MG63 (cell line): ENCODE results near the gene TP73. TPM values are rescaled to one million over a fixed set of nuclear protein-coding genes. Genes with fewer than 3 reads are reported as not detected.

ENCODE experiments used
- DNase-seq: peaks from one replicate; pipeline ENCODE4 v3.0.0-alpha.2; 2020
- H3K27me3 ChIP-seq: fragments of 250-450 bp; sonication (Bioruptor Pico); 2 replicates; pipeline ENCODE4 v1.5.1; 2020; ENCODE audit warnings: mild to moderate bottlenecking, moderate library complexity
- H3K36me3 ChIP-seq: fragments of 250-450 bp; sonication (Bioruptor Pico); 2 replicates; pipeline ENCODE4 v1.5.1; 2020; ENCODE audit warnings: mild to moderate bottlenecking, moderate library complexity
- H3K4me3 ChIP-seq: fragments of 250-450 bp; sonication (Bioruptor Pico); 2 replicates; pipeline ENCODE4 v1.5.1; 2020; ENCODE audit warnings: mild to moderate bottlenecking, moderate library complexity
- H3K9me3 ChIP-seq: fragments of 250-450 bp; sonication (Bioruptor Pico); 2 replicates; pipeline ENCODE4 v1.5.1; 2020; ENCODE audit warnings: mild to moderate bottlenecking, moderate library complexity
- total RNA-seq: library from RNA; depleted of rRNA; stranded (reverse); fragments of >200 nt; shearing (Covaris generic); gene quantifications from 2 replicates; pipeline ENCODE4 v1.2.3, GENCODE V29; 2014; ENCODE audit warnings: low replicate concordance

Gene TP73
- total RNA-seq, 1 experiment from 2014 or later, result 3.1 TPM

DNA sequence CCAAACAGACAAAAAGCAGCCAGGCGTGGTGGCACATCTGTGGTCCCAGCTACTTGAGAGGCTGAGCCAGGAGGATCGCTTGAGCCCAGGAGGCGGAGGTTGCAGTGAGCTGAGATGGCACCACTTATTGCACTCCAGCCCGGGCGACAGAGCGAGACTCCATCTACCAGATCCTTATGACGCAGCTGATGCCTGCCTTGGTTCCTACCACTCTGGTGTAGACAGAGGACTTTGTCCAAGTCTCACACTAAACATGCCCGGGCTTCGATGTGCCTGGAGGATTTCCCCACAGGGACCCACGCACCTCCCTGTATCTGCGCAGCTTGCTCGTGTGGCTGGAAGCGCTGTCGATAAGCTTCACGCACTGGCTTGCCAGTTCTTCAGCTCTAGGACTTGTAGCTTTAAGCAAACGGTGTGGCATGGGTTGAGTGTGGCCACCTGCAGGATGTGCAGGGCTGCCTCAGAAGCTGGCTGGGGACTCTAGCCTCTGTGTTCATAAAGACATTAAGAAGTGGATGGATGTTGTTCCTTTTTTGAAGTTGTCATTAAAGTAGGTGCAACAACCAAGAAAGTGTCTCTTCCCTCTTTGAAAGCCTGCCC is 22.7 kb upstream of the TP73 start:
- H3K36me3 ChIP-seq, result peaks cover 9% of the 10 kb centered on the region
- no peaks in the 10 kb centered on the region for H3K9me3 ChIP-seq
- no peaks in the 10 kb centered on the region for H3K27me3 ChIP-seq
- H3K4me3 ChIP-seq, result no peak overlapping the region
- no peak for DNase-seq

DNA sequence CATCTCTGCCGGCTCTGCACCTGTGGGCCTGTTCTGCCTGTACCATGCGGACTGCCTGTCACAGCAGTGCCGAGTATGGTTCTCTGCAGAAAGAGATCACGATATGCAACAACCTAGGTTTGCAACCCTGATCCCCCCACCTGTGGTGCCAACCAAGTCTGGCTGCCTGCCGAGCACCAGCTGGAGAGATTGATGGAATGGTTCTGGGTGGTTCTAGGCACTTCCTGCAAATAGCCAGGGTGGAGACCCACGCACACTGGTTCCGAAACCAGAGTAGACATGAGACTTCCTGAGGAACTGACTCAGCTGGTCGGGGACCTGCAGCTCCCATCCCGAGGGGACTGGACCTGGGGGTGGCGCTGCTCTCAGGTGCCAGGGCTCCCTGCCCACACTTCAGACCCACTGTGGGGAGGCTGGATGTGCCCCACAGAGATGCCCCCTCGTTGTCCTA is 22.1 kb upstream of the TP73 start:
- H3K4me3 ChIP-seq, result no peak overlapping the region
- peaks cover 9% of the 10 kb centered on the region for H3K36me3 ChIP-seq
- H3K9me3 ChIP-seq, result no peaks in the 10 kb centered on the region
- no peaks in the 10 kb centered on the region for H3K27me3 ChIP-seq
- DNase-seq, result no peak

DNA sequence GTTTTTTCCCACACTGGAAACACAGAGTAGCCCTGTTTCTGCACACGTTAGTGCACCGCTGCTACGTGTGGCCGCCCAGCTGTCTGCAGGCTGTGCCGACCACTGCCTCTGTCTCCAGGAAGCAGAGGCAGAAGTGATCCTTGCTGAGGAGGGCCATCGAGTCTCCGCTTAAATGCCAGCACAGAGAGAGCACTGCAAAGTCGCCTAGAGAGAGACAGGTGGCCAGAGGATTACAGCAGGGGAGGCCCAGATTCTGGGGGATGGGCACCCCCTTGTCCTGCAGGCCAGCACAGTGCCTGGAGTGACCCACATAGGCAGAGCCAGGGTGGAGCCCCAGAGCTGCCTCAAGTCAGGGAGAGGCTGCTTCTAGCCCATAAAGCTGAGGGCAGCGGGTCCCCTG is 21.4 kb upstream of the TP73 start:
- no peaks in the 10 kb centered on the region for H3K27me3 ChIP-seq
- H3K36me3 ChIP-seq, result peaks cover 9% of the 10 kb centered on the region
- H3K9me3 ChIP-seq, result no peaks in the 10 kb centered on the region
- no peak for DNase-seq
- no peak overlapping the region for H3K4me3 ChIP-seq

DNA sequence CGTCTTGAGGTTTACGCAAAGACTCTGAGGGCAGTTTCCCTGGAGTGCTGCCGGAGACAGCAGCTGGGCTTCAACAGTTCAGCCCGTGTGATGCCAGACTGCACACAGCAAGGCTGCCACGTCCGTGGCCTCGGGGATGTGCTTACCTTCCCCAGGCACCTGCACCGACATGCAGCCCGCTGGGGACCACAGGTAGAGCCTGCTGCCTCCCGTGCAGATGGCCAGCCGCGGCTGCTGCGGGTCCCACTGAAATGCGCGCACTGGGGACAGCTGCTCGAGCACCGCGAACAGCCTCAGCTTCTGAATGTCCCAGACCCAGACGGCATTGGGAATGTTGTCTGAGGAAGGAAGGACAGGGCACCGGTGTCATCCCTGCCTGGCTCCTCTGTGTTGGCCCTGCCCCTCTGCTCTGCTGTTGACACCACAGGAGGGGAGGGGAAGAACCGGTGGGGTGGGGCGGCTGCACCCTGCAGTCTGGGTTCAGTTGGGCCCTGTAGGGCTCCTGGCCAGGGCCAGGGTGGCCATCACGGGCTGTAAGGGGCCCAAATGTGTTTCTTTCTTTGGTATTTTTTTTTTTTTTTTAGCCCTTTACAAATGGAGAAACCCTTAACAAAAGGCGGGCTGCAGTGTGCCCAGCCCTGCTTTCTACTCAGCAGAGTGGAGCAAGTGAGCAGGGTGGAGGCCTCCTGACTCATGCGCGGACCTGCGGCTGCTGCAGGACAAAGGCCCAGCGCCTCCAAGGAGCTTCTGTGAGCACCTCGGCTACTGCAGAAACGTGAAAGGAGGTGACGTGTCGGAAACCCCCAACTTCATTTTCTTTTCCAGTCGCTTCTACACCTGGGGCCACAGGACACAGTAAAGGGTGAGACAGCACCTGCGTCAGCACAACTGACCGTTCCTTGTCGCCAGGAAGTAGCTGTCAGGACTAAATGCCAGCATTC is 20.7 kb upstream of the TP73 start:
- Histone ChIP-seq H3K9me3 (no peaks in the 10 kb centered on the region), H3K4me3 (no peak overlapping the region), H3K36me3 (peaks cover 9% of the 10 kb centered on the region), H3K27me3 (no peaks in the 10 kb centered on the region)
- DNase-seq, result no peak

DNA sequence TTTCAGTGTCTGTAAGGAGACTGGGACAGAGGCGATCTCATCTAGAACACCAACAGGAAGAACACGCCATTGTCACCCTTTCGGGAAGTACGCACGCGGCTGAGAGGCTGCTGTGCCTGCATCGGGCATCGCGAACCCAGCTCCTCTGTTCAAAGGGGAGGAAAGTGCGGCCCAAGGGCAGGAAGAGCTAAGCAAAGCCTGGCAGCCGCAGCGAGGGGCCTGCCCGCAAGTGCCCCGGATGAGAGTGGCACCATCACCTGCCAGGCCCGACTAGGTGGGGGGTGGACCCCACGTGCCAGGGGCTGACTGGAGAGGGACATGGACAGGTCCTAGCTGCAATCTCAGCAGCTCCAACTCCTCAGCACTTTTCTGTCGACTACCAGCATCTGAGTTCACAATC is 20.0 kb upstream of the TP73 start:
- DNase-seq, result no peak
- Histone ChIP-seq H3K27me3 (no peaks in the 10 kb centered on the region), H3K36me3 (peaks cover 5% of the 10 kb centered on the region), H3K4me3 (no peak overlapping the region), H3K9me3 (no peaks in the 10 kb centered on the region)

DNA sequence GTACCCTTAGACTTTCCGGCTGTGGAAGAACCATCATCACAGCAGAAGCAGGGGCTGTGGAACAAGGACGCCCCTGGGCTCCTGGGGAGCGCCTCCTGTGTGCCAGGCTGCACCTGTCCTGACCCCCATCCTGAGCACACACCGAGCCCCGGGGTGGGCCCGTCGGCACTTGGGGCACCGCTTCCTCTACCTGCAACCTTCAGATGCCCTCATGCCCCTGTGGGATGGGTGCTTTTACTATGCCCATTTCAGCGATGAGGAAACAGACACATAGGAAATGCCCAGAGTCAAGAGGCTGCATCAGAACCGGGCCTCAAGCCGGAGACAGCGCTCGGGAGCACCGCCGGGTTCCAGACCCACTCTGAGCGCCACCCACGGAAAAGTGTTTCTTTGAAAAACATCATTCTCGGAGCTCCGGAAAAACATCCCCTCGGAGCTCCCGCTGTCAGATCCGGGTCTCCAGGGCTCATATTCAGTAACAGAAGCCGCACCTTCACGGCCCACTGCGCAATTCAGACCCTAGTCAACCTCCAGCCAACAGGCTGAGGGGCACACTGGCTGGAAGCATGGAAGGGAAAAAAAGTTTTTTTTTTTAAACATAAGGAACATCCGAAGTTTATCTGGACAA is 19.5 kb upstream of the TP73 start:
- no peak for DNase-seq
- H3K9me3 ChIP-seq, result no peaks in the 10 kb centered on the region
- H3K4me3 ChIP-seq, result no peak overlapping the region
- peaks cover under 1% of the 10 kb centered on the region for H3K36me3 ChIP-seq
- no peaks in the 10 kb centered on the region for H3K27me3 ChIP-seq

DNA sequence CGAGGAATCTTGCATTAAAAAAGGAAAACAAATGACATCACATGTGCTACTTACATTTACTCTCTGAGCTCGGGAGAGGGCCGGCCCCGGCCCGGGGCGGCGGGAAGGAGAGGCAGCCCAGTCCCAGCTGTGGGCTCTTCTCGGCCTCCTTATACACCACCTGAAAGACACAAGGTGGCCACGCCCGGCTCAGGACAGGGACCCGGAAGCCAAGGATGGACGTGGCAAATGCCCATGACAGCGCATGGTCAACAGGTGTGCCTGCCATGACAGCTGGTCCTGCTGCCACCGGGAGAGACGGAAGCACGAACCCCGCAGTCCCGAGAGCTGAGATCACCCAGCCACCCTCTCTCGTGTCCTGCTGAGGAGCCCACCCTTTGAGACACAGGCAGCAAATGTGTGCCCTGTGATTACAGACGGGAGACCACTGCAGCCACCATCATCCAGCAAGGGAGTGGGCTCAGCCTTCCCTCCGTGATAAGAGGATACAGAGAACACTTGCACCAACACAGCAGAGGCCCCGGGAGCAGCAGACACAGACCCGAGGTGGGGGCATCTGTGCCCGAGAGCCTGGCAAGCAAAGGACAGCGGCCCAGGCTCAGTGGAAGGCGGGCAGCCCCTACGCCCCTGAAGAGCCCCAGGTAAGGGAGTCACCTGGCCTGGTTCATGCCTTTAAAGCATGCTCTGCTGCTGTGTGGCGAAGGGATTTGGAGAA is 18.8 kb upstream of the TP73 start:
- peaks cover 7% of the 10 kb centered on the region for H3K36me3 ChIP-seq

DNA sequence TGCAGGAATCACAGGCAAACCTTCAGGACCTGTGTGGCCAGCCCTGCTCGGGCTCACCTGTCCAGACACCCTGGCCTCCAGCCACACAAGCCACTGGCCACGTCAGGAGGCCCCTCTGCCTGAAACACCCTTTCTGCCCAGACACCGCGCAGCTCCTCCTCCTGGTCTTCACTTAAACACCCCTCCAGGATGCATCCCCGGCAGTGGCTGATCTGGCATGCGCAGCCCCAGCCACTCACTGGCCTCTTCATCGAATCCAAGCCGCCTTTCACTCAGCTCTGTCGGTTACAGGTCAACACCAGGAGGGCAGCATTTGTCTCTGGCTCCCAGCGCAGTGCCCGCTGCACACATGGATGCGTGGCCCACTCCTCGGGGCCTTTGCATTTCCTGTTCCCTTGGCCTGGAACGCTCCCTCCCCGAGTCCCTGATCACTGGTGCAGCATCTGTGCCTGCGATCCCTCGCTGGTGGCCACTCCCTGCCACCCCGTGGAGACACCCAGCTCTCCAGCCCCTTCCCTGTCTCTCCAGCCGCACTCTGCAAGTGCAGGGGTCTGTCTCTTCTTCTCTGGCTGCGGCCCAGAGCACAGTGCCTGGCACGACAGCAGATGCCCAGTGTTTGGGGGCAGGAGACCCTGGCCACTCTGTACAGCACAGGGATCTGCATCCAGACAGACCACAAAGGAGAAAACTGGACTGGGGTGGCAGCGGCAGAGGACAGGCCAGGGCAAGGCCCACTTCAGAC is 18.1 kb upstream of the TP73 start:
- H3K27me3 ChIP-seq, result no peaks in the 10 kb centered on the region
- peaks cover 9% of the 10 kb centered on the region for H3K36me3 ChIP-seq
- DNase-seq, result no peak
- H3K4me3 ChIP-seq, result no peak overlapping the region
- H3K9me3 ChIP-seq, result no peaks in the 10 kb centered on the region

More for the DNA sequence above, 18.8 kb upstream of the TP73 start:
- DNase-seq, result no peak
- Histone ChIP-seq H3K27me3 (no peaks in the 10 kb centered on the region), H3K9me3 (no peaks in the 10 kb centered on the region), H3K4me3 (no peak overlapping the region)

DNA sequence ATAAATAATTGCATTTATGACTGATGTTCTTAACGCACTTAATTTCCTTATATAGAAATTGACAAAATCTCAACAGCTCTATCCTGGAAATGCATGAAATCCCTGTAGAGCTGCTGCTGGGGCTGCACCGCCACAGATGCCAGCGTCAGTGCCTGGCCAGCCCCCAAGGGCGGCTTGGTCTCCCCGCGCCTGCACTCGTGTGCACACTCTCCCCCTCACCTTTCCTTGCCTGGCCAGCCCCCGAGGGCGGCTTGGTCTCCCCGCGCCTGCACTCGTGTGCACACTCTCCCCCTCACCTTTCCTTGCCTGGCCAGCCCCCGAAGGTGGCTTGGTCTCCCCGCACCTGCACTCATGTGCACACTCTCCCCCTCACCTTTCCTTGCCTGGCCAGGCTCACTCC is 16.2 kb upstream of the TP73 start:
- Histone ChIP-seq H3K27me3 (no peaks in the 10 kb centered on the region), H3K36me3 (peaks cover 9% of the 10 kb centered on the region), H3K4me3 (no peak overlapping the region), H3K9me3 (no peaks in the 10 kb centered on the region)
- no peak for DNase-seq

DNA sequence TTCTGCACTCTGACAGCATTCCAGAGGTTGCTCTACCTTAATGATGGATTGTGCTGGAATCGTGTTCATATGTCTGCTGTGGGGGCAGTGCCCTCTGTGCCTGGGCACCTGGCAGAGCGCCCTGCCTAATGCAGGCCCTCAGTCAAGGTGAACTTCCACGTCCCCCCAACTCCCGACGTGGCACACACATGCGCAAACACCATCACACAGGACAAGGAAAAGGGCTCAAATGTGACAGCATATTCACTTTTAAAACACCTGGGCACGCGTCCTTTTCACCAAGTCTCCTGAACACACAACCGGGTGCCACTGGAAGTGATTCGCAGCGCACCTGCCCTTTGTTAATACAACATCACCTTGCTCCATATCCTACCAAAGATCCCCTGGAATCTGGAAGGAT is 15.8 kb upstream of the TP73 start:
- no peak for DNase-seq
- Histone ChIP-seq H3K36me3 (peaks cover 9% of the 10 kb centered on the region), H3K9me3 (no peaks in the 10 kb centered on the region), H3K27me3 (no peaks in the 10 kb centered on the region), H3K4me3 (no peak overlapping the region)

DNA sequence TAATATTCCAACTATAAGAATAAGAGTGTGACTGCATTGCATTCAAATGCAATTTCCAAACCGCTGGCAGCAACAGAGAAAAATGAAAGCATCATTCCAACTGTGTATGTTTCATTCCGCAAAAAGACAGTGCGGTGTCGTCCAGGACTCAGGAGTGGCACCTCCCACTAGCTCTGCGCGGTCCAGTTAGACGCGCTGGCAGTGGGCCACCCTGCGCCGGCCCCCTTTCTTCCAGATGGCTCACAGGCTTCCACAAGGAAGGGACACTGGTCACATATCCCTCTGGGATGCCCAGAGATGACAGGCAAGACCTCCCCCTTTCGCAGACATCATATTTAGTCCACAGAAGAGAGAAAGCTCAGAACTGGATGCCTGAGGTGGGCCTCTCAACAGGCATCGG is 14.3 kb upstream of the TP73 start:
- Histone ChIP-seq H3K4me3 (no peak overlapping the region), H3K9me3 (no peaks in the 10 kb centered on the region), H3K36me3 (peaks cover 11% of the 10 kb centered on the region), H3K27me3 (no peaks in the 10 kb centered on the region)
- no peak for DNase-seq

DNA sequence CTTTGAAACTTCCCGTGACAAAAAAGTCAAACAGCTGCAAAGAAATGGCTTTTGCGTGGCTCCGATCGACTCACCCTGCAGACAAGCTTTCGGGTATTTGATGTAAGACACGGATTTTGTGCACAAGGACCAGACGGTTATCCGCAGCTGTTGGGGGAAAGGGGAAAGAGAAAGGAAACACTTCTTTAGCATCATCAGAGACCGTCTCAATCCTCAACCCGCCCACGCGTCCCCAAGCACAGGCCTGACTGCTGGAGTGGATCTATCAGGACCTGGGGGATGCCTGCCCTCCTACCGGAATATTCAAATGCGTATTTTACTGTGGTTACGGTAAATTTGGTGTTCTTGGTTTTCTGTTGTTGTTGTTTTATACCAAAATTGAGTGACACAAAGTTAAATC is 13.6 kb upstream of the TP73 start:
- no peak overlapping the region for H3K4me3 ChIP-seq
- no peaks in the 10 kb centered on the region for H3K27me3 ChIP-seq
- no peaks in the 10 kb centered on the region for H3K9me3 ChIP-seq
- DNase-seq, result no peak
- peaks cover 12% of the 10 kb centered on the region for H3K36me3 ChIP-seq

DNA sequence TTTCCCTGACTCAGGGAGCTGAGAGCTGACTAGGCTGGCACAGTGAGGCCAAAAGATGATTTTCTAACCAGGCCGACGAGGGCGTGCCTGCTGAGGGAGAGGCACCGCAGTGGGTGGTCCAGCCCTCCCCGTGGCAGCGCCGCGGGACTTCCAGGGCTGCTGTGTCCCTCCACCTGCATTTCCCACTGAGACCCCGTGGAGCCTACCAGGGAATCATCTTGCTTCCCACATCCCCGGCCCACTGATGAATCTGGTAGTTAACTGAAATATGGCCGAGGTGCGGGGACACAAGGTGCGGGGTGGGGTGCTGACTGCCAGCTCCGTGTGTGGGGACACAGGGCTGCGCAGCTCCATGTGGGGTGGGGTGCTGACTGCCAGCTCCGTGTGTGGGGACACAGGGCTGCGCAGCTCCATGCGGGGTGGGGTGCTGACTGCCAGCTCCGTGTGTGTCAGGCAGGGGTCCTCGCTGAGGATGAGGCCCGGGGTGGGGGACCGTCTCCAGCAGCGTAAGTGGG is 12.9 kb upstream of the TP73 start:
- H3K36me3 ChIP-seq, result peaks cover 12% of the 10 kb centered on the region
- no peaks in the 10 kb centered on the region for H3K27me3 ChIP-seq
- no peak overlapping the region for H3K4me3 ChIP-seq
- DNase-seq, result no peak
- no peaks in the 10 kb centered on the region for H3K9me3 ChIP-seq

DNA sequence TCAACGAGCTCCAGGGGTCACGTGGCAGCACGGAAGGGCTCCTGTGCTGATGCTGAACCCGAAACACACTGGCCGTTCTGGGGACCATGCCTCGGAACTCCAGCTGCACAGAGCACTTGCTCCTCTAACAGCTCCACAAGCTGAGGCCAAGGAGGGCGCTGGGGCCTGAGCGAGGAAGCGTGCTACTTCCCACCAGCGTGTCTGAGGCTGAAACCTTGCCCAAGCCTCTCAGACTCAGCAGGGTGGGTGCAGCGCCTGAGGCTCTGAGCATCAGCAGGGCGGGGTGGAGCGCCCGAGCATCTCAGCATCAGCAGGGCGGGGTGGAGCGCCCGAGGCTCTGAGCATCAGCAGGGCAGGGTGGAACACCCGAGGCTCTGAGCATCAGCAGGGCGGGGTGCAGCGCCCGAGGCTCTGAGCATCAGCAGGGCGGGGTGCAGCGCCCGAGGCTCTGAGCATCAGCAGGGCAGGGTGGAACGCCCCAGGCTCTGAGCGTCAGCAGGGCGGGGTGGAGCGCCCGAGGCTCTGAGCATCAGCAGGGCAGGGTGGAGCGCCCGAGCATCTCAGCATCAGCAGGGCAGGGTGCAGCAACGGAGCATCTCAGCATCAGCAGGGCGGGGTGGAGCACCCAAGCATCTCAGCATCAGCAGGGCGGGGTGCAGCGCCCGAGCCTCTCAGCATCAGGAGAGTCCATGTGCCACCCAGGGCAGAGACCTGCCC is 12.0 kb upstream of the TP73 start:
- no peak for DNase-seq
- H3K27me3 ChIP-seq, result no peaks in the 10 kb centered on the region
- no peaks in the 10 kb centered on the region for H3K9me3 ChIP-seq
- peaks cover 18% of the 10 kb centered on the region for H3K36me3 ChIP-seq
- H3K4me3 ChIP-seq, result no peak overlapping the region

DNA sequence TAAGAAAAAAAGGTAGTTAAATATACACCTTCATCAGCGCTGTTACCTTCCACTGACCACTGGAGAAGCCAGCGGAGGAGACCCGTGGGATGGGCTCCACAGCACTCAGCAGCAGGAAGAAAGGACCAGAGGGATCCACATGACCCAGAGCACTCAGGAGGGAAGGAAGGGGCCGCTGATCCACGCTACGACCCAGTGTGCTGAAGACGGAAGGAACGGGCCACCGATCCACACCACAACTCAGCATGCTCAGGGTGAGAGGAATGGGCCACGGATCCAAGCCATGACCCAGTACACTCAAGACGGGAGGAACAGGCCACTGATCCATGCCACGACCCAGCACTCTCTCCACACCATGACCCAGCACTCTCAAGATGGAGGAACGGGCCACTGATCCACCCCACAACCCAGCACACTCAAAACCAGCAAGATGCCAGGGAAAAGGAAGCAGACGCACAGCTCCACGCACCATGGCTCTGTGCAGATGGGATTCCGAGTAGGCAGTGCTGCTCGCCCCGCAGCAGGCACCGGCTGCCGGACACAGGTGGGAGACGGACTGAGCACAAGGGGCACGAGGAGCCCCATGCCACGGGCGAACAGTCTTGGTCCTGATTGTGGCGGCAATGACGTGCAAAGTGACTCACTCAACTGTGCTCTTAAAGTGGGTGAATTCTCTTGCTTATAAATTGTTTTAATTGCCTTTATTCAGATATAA is 11.1 kb upstream of the TP73 start:
- Histone ChIP-seq H3K27me3 (no peaks in the 10 kb centered on the region), H3K36me3 (peaks cover 20% of the 10 kb centered on the region), H3K9me3 (no peaks in the 10 kb centered on the region), H3K4me3 (no peak overlapping the region)
- DNase-seq, result no peak
